Measurements from ENCODE around the gene UBE2O.

The UBE2O gene

DNA sequence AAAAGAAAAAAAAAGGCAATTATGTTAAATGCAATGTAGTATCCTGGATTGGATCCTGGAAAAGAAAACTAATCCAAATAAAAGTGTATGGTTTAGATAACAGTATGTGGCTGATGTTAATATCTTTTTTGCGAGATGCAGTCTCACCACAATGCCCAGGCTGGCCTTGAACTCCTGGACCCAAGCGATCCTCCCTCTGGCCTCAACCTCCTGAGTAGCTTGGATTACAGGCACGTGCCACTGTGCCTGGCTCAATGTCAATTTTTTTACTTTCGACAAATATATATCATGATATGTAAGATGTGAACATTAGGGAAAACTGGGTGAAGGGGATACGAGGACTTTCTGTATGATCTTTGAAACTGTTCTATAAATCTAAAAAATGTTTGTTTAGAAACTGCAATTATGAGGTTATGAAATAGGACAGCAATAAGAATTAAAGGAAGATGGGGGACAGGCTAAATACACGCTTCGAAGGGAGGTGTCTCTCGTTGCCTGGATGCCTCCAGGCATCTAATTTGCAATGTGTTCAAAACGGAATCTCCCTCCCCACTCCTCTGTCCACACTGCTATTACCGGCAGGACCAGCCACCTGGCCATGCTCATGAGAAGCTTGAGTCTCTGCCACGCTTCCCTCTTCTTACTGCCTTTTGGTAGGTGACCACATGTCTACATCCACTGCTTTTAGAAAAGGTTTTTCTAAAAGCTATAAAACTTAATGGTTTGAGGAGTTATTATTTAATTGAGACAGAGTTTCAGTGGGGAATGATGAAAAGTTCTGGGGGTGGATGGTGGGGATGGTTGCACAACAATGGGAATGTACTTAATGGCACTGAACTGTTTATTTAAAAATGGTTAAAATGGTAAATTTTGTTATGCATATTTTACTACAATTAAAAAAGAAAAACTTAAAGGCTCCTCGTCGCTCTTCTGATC lies 15.2 kb downstream of the UBE2O start:
- DNase-seq = no peak

DNA sequence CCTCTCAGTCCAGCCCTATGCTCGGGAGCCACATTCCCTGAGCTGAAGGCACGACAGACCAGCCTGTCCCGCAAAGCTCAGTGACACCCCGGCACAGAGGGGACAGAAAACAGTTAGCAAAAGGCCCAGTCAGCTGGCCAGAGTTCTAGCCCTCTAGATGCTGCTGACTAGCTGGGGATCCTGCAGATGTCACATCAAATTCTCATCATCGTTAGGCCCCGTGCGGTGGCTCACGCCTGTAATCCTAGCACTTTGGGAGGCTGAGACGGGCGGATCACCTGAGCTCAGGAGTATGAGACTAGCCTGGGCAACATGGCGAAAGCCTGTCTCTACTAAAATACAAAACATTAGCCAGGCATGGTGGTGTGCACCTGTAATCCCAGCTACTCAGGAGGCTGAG lies 17.2 kb downstream of the UBE2O start:
- DNase-seq = no peak

DNA sequence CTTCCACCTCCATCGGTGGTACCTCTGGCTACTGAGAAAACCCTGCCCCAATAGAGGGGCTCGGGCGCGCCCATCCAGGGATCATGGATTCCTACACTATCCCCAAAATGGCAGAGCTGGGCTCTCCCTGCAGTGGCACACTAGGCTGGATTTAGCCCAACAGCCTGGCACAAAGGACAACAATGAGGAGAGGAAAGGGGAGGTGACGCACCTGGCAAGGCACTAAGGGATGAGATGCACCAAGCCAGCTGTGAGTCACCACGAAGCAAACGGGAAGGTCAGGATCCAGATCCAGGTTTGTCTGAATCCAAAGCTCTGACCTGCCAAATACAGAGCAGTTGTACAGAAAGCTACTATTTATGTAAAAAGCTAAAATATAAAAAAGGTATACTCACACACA lies 18.1 kb downstream of the UBE2O start:
- DNase-seq = no peak

DNA sequence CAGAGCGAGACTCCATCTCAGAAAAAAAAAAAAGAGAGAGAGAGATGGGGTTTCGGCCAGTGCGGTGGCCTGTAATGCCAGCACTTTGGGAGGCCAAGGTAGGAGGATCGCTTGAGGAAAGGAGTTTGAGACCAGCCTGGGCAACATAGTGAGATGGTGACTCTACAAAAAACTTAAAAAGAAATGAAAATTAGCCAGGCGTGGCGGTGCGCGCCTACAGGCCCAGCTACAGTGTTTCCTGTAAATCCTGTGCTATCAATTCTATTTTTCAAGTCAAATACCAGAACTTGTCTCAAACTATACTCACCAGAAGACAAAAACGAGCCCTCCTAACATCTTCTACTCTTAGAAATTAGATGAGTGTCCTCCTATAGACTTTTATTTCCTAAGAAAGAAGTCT lies 19.3 kb downstream of the UBE2O start:
- DNase-seq = no peak

DNA sequence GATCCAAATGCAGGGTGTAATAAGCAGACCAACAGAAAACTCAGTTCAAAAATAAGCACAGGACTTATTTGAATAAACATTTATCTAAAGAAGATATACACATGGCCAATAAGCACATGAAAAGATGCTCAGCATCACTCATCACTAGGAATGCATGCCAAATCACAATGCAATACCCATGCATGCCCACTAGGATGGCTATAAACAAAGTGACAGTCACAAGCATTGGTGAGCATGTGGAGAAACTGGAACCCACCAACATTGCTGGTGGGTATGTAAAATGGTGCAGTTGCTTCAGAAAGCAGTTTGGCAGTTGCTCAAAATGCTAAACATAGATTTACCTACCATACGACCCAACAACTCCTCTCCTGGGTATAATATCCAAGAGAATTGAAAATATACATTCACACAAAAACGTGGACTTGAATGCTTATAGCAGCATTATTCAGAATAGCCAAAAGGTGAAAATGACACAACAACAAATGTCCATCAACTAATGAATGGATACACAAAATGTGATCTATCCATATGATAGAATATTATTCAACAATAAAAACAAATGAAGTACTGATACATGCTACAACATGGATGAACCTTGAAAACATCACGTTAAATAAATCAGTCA lies 20.1 kb downstream of the UBE2O start:
- no peak for DNase-seq

DNA sequence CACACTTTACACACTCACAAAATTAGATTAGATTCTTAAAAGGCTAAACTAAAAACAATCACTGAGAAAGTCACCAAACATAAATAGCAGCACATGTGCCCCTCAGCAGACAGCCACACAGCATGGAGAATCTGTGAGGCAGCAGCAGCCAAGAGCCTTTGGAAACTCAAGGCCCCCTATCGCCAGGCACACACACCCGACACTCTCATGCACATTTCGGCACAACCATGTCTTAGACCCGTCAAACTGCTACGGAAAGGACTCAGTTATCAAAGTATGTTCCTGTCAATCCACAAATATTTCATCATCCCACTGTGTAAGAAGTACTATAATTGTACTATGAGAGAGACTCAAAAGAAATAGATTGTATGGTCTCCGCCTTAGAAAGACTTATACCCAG lies 20.9 kb downstream of the UBE2O start:
- DNase-seq = no peak

DNA sequence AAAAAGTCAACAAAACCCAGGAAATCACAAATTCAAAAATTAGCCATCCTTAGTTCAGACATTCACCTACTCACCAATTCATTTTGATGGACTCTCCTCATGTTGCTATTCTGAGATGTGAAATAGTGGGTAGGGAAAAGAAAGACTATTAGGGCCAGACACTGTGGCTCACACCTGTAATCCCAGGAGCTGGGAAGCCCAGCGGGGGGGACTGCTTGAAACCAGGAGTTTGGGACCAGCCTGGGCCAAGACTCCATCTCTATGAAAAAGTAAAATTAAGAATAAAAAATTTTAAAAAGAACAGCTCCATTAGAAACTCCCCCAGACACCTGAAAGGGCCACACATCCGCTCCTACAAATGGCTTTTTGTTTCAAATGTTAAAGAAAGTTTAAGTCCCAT lies 21.4 kb downstream of the UBE2O start:
- no peak for DNase-seq

DNA sequence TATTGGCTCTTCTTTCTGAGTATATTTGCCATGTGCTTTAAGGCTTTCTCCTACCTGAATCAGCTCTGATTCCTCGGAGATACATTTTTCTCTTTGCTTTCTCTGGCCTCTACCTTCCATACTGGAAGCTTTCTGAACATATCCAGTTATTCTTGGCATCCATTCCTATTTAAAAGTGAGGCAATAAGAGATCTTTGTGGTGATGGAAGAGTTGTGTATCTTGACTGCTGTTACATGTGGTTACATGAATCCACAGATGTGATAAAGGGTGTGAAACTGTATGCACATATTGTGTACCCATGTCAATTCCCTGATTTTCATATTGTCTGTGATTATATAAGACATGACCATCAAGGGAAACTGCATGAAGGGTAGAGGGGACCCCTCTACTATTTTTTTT lies 24.4 kb downstream of the UBE2O start:
- DNase-seq = no peak

DNA sequence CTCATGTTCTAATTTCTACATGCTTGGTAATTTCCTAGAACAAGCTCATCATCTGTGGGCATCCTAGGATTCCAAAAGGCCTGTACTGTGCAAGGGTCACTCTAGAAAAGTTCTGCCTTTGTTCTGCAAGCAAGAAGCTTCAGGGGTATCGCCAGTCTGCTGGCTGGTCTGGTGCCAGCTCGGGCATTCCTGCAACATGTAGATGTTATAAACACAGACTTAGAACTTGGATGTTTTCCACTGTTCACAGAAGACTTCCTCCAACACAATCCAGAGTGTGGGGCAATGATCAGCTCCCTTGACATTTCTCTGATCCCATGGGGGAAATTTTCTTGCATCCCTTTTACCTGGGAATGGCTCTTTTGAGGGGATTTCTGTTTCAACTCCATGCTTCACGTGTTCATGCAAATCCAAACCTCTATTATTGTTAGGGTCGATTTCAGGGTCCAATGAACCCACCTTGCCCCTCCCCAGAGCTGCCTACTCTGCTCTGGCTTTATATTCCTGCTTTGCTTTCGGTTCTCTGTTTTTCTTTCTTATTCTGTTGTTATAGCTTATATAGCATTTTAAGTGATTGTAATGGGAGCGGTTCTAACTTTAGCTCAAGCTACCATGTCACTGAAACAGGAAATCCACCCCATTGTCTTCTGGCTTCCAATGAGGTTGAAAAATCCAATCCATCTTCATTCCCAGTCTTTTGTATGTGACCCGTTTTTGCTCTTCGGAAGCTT lies 25.3 kb downstream of the UBE2O start:
- no peak for DNase-seq

DNA sequence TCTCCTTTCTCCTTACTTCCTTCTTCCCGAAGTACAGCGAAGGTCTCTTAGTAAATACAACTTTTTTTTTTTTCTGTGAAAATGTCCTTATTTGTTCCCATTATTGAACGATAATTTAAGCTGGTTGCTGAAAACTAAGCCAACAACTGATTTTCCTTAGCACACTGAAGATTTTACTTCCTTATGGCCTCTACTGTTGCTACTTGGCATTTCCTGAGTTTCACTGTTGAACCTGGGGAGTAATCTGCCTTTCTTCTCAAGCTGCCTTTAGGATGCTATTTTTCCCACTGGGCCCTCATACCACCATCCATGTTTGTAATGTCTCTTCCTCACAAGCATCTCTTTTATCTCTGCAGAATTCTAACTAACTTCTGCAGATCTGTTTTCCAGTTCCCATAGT lies 26.1 kb downstream of the UBE2O start:
- DNase-seq = no peak

DNA sequence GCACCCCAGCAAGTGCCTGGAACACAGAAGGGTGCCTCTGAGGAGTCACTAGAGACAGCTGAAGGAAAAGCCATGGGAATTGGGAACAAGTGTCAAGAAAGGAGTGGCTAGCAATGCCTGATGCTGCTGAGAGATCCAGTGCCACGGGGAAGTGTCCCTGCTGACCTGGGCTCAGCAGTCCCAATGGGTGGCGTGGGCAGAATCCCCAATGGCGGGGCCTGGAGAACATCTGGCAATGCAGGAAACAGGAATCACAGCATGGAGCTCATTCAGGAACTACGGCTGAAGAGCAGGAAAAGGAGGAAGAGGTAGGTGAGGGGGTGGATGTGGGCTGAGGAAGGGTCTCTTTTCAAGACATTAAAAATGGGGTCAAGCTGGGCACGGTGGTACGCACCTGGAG lies 30.1 kb downstream of the UBE2O start:
- no peak for DNase-seq

DNA sequence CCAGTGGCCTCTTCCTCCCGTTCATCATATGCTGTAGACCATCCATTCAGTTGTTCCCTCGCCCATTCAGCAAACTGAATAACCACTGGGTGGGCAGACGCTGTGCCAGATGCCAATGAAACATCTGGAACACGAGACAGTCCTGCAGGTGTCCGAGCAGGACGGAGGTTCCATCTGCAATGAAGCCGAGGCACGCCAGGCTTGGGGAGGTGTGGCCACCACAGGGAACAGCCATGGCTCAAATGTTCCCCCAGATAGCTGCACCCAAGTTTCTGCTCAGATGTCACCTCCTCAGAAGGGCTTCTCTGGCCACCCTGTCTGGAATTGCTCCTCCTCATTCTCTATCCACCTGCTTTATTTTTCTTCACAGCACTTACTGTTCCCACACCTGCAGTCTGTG lies 30.5 kb downstream of the UBE2O start:
- no peak for DNase-seq

DNA sequence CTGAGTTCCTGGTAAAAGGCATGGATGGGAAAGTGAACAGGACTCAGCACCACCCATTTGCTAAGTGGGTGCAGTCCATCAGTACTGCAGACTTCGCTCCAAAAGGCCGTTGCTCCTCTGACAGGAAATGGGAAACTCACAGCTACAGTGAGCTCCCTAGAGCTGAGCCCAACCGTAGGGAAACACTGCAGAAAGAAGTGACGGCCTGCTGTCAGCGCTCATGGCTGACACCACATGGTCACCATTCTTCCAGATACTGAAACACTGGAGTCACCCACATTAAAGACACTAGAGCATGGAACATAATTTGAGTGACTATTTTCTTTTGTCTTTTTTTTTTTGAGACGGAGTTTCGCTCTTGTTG lies 31.9 kb downstream of the UBE2O start:
- DNase-seq = no peak

DNA sequence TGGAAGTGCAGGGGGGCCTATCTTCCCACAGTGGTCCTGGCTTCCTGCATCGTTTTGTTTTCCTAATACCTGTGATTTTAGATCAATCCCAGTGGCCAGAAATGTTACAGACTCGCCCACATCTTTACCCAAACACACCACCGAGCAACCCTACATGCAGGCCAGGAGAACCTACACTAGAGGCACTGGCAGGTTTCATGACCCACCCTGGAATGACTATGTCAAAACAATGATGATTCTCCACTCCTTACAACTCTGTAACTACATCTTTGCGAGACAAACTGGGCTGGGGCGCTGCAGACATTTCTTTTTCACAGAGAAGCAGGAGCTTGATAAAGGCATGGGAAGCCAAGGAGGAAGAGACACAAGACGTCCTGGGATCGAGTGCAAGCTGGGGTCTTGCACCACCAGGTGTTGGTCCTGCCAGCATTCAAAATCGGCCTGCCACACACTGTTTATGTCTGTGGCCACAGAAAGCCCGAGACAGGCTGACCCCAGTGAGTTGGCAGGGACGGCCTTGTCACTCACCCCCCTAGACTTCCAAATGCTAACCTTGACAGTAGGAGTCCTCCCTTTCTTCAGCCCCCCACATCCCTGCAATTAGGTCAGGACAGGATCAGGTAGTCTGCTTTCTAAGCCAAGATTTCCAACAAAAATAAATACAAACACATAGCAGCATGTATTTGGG lies 32.5 kb downstream of the UBE2O start:
- DNase-seq = no peak

DNA sequence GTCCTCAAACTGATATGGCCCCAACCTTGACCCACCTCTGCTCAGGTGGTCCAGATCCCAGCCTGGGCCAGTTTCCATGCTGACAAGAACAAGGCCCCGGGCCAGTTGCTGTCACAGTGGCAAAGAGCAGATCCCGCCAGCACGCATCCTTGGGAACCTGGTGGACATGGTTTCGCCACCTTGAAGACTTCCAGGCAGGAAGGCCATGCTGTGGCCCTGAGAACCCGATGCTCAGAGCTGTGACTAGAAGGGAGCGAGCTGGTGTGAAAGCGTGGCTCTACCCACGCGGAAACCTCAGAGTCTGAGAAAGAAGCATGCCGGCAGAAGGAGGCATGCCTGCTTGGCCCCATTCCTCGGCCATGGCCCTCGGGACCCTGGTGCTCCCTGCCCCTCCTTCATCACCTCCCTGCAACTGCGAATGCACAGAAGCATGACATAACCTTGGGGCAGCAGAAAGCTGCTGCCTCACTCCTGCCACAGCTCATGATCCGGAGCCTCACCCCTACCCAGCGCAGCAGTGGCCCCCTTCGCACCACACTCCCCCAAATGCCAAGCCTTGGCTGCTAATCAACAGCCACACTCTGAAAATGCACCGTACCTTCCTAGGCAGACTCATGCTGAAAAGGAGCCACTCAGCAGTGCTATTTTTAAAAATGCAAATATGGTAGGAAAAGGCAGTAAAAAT lies 33.2 kb downstream of the UBE2O start:
- DNase-seq = no peak

DNA sequence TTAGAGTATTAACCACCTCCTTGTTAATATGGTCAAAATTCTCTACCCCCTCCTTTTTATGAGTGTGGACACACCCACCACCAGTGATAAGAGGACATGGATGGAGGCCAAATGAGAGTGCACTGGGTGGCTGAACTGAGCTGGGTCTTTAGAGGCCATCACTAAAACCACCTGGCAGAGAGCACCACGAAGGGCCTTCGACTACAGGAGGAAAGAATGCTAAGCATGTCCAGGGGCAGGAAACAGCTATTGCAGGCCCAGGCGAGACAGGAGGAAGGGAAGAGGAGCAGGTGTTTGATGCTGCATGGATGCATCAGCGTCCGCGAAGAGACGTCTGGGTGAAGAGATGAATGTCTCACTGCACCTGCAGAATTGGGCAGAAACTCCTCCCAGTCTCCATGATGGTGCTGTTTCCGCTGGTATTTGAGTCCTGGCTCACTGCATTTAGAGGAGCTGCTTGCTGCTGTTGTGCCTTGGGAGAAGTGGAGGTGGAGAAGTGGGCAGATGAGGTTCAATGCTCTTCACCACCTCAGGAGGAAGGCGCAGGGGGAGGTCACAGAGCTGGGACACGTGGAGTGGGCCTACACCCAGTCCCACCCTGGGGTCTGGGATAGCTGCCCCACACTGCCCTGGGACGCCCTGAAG lies 35.3 kb downstream of the UBE2O start:
- no peak for DNase-seq

DNA sequence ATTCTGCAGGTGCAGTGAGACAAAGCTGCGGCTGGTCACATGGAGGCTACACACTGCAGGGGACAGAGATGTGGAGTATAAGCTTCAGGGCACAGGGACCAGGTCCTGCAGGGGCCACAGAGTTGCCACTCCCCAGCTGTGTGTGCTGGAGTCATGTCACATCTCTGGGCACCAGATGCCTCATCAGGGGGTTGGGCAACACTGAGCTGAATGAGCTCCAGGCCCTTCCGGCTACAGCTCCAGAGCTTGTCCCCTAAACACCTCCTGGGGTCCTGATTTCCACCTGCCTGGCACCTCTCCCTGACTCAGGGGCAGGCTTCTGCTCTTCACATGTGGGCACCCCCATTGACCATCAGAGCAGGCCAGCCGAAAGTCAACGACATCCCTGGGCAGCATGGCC lies 36.1 kb downstream of the UBE2O start:
- no peak for DNase-seq

DNA sequence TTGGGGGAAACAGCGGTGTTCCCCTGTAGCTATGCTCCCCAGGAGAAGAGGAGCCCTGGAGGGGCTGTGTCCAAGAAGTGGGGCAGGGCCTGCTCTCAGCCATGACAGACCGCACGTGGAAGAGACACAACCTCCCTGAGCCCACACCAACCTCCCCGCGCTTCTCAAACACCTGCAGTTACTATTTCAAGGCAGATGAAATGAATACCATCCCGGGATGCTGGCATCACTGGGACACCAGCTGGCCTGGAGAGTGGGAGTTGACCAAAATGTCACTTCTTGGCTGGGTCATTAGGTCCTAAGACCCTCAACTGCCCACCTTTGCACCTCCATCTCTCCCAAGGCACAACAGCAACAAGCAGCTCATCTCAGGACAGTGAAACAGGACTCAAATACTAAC lies 36.5 kb downstream of the UBE2O start:
- DNase-seq = no peak

DNA sequence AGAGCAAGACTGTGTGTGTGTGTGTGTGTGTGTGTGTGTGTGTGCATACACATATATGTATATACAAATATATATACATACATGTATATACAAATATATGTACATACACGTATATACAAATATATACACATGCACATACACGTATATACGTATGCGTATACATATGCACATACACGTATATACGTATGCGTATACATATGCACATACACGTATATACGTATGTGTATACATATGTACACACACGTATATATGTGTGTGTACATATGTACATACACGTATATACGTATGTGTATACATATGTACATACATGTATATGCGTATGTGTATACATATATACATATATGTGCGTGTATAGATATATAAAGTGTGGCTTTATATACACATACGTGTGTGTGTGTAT lies 37.2 kb downstream of the UBE2O start:
- DNase-seq = no peak

DNA sequence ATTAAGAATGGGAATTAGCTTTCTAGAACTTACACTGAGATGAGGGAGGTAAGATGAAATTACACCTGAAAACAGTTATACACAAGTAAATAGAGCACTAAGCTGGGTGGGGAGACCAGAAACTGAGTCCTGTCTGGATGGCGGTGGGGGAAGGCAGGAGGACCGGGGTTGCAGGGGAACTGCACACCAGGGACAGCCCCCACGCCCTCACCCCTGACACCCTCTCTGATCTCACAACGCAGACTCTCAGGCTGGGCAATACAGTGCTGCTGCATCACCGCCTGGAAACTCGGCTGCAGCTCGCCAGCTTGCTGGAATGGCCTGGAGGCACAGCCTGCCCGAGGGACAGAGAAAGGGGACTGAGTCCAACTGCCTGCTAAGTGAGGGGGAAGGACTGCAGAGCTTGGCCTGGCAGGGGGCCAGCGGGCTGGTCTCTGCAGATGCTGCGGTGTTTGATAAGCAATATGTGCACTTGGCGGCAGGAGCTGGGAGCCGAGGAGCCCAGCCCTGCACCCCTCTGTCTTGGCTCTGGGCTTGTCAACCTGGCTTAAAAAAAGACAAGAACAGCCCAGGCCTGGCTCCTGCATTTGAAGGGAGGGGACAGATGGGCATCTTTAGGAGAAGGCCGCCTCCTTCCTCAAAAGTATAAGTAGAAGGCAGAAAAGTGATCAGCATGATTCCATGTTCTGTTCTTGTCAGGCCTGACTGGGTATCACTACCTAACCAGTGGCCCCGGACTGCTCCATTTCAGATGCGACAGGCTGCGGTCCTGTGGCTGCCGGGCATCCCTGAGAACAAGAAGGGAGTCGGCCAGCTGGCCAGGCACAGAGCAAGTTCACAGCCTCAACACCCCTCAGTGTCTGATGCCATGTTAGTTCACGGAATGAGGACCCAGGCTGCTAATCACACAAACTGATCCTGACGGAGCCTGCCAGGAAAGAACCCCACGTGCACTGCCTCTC lies 38.3 kb downstream of the UBE2O start:
- DNase-seq = no peak

DNA sequence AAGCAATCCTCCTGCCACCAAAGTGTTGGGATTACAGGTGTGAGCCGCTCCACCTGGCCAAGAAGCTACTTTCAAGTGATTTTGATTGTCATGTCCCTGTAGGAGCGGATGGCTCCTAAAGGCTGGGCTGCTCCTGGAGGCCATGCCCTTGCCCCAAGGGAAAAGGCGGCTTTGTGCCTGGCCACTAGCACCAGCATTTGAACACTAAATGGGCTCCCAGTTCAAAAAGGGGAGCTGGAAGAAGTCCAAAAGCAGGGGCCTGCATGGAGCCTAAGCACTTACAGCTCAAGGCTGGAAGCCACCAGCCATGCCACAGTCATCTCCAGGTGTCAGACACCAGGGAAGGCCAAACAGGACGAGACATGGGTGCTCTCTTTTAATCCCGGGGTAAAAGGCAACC lies 41.7 kb downstream of the UBE2O start:
- DNase-seq = no peak

Data from stimulated activated CD8-positive, alpha-beta memory T cell treated with anti-CD3 and anti-CD28 coated beads, Interleukin-4, amount 100 ng/mL, for 48 hours (primary cell).